OCI-LY1 (cell line): Measurements from ENCODE around the gene NOCT.

Experiments used
- H2AFZ ChIP-seq: fragments of 200-600 bp; sonication (generic), shearing (Covaris generic); 2 replicates; pipeline ENCODE4 v1.6.0; 2014; ENCODE audit warnings: antibody characterized with exemption, mild to moderate bottlenecking, low read length
- H3F3A ChIP-seq: fragments of 200-600 bp; sonication (generic), shearing (Covaris generic); 2 replicates; pipeline ENCODE4 v1.6.0; 2014; ENCODE audit warnings: mild to moderate bottlenecking, antibody characterized with exemption, low read length, moderate library complexity; ENCODE audit not compliant: insufficient read depth
- H3K27ac ChIP-seq: fragments of 200-600 bp; sonication (generic); 2 replicates; pipeline ENCODE4 v1.5.1; 2014; ENCODE audit warnings: low read length, mixed run types, mild to moderate bottlenecking, low read depth; ENCODE audit not compliant: poor library complexity, severe bottlenecking
- H3K27me3 ChIP-seq: fragments of 200-600 bp; sonication (generic); 2 replicates; pipeline ENCODE4 v1.6.0; 2014; ENCODE audit warnings: antibody characterized with exemption, mild to moderate bottlenecking, low read length, moderate library complexity; ENCODE audit not compliant: insufficient read depth
- H3K36me3 ChIP-seq: fragments of 200-600 bp; sonication (generic); 2 replicates; pipeline ENCODE4 v1.6.1; 2014; ENCODE audit warnings: mild to moderate bottlenecking, antibody characterized with exemption, low read length, moderate library complexity, mixed read lengths; ENCODE audit not compliant: insufficient read depth
- H3K4me1 ChIP-seq: fragments of 200-600 bp; sonication (generic); 2 replicates; pipeline ENCODE4 v1.5.1; 2014; ENCODE audit warnings: mild to moderate bottlenecking, low read length, moderate library complexity; ENCODE audit not compliant: insufficient read depth, severe bottlenecking
- H3K4me2 ChIP-seq: fragments of 200-600 bp; sonication (generic), shearing (Covaris generic); 2 replicates; pipeline ENCODE4 v1.6.1; 2014; ENCODE audit warnings: low read length
- H3K4me3 ChIP-seq: fragments of 200-600 bp; sonication (generic); 2 replicates; pipeline ENCODE4 v1.5.1; 2014; ENCODE audit warnings: low read length, low read depth, mild to moderate bottlenecking, mixed read lengths; ENCODE audit not compliant: poor library complexity, severe bottlenecking
- H3K79me2 ChIP-seq: fragments of 200-600 bp; shearing (Covaris generic); 2 replicates; pipeline ENCODE4 v1.6.1; 2016; ENCODE audit warnings: mixed run types, low read length, mixed read lengths; ENCODE audit not compliant: insufficient read depth
- H3K9ac ChIP-seq: fragments of 200-600 bp; sonication (generic), shearing (Covaris generic); 2 replicates; pipeline ENCODE4 v1.6.1; 2014; ENCODE audit warnings: mild to moderate bottlenecking, low read length, mixed read lengths
- H3K9me2 ChIP-seq: fragments of 200-600 bp; sonication (generic), shearing (Covaris generic); 2 replicates; pipeline ENCODE4 v1.6.1; 2014; ENCODE audit warnings: low read depth, mild to moderate bottlenecking, low read length, mixed read lengths
- H3K9me3 ChIP-seq: fragments of 200-600 bp; shearing (Covaris generic); 2 replicates; pipeline ENCODE4 v1.6.1; 2014; ENCODE audit warnings: low read length, mixed read lengths
- H4K20me1 ChIP-seq: fragments of 200-600 bp; sonication (generic), shearing (Covaris generic); 2 replicates; pipeline ENCODE4 v1.6.0; 2016; ENCODE audit warnings: mild to moderate bottlenecking, low read length; ENCODE audit not compliant: insufficient read depth
- EZH2 ChIP-seq: fragments of 200-600 bp; sonication (generic), shearing (Covaris generic); IDR thresholded peaks from 2 replicates; pipeline ENCODE4 v1.8.0; 2017; ENCODE audit warnings: borderline replicate concordance, mixed run types, mild to moderate bottlenecking, antibody characterized with exemption, low read length, moderate library complexity, mixed read lengths
- TF ChIP-seq, protein P1 (sequence below): fragments of 200-600 bp; sonication (generic), shearing (Covaris generic); IDR thresholded peaks from 2 replicates; pipeline ENCODE4 v1.5.1; 2017; ENCODE audit warnings: mild to moderate bottlenecking, antibody characterized with exemption, low read length, moderate library complexity, mixed read lengths

Gene NOCT

DNA sequence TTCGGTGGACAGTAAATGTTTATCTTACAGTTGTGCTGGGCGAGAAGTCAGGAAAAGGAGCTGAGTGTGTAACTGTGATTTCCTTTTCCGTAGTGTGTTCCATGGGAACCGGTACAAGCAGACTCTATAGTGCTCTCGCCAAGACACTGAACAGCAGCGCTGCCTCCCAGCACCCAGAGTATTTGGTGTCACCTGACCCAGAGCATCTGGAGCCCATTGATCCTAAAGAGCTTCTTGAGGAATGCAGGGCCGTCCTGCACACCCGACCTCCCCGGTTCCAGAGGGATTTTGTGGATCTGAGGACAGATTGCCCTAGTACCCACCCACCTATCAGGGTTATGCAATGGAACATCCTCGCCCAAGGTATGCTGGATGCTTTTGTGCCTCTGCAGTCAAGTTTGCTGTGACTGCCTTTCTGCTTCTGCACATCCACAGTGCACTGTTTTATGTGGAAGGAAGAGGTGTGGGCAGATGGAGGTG, 27.4 kb downstream of the NOCT start:
- Histone ChIP-seq H3K36me3 (peaks cover 69% of the 10 kb centered on the region), H3K9me3 (no peaks in the 10 kb centered on the region), H3F3A (no peaks in the 10 kb centered on the region; the same call in 1 of the 2 replicates), H2AFZ (no peak overlapping the region), H3K9me2 (no peaks in the 10 kb centered on the region), H3K4me3 (no peak overlapping the region), H3K4me2 (no peak overlapping the region), H3K4me1 (peaks cover 5% of the 10 kb centered on the region), H3K27me3 (no peaks in the 10 kb centered on the region), H3K27ac (no peak overlapping the region), H3K79me2 (peaks cover 30% of the 10 kb centered on the region), H3K9ac (no peak overlapping the region), H4K20me1 (no peaks in the 10 kb centered on the region)
- TF ChIP-seq, protein P1, sequence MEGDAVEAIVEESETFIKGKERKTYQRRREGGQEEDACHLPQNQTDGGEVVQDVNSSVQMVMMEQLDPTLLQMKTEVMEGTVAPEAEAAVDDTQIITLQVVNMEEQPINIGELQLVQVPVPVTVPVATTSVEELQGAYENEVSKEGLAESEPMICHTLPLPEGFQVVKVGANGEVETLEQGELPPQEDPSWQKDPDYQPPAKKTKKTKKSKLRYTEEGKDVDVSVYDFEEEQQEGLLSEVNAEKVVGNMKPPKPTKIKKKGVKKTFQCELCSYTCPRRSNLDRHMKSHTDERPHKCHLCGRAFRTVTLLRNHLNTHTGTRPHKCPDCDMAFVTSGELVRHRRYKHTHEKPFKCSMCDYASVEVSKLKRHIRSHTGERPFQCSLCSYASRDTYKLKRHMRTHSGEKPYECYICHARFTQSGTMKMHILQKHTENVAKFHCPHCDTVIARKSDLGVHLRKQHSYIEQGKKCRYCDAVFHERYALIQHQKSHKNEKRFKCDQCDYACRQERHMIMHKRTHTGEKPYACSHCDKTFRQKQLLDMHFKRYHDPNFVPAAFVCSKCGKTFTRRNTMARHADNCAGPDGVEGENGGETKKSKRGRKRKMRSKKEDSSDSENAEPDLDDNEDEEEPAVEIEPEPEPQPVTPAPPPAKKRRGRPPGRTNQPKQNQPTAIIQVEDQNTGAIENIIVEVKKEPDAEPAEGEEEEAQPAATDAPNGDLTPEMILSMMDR = no peak
- TF ChIP-seq EZH2 = no peak

DNA sequence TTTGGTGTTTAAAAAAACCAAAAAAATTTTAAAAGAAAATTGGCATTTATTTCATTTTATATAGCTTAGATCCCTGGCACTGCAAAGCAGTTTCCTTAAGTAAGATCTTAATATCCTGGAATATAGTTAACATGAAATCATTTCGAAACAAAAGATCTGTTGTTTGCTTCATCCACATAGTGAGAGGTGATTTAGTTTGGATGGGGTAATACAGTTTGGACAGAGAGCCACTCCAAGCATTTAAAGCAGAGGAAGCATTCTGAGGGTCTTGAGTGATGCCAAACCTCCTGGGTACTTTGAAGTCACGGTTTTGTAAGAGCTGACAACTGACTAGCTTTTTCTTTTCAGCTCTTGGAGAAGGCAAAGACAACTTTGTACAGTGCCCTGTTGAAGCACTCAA, 28.7 kb downstream of the NOCT start:
- no peak overlapping the region for H3K27ac ChIP-seq
- no peak overlapping the region for H3K4me3 ChIP-seq
- H3K36me3 ChIP-seq = peaks cover 73% of the 10 kb centered on the region
- H2AFZ ChIP-seq = no peak overlapping the region
- no peak overlapping the region for H3K4me2 ChIP-seq
- no peaks in the 10 kb centered on the region for H4K20me1 ChIP-seq
- no peaks in the 10 kb centered on the region for H3K9me3 ChIP-seq
- peaks cover 18% of the 10 kb centered on the region for H3K79me2 ChIP-seq
- H3K9me2 ChIP-seq = no peaks in the 10 kb centered on the region
- TF ChIP-seq, protein P1 = no peak
- TF ChIP-seq EZH2 = no peak
- no peak overlapping the region for H3K9ac ChIP-seq
- no peaks in the 10 kb centered on the region for H3K27me3 ChIP-seq
- peaks cover 5% of the 10 kb centered on the region for H3K4me1 ChIP-seq
- no peaks in the 10 kb centered on the region; the same call in 1 of the 2 replicates for H3F3A ChIP-seq

DNA sequence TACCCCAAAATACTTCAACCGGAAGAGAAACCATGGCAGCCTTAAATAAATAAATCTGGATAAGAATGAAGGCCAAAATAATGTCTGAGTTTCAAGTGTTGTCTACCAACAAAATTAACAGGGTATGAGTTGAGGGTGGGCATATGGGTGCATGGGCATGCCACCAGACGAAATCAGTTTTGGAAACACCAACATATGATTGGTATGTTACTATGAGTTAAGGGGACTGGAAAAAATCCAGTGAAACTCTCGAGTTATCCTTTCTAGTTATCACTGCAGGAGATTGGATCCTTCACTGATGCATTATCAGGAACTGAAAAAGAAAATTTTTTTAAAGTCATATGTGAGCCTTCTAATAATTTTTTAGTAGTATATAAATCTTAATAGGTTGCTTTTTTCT, 32.4 kb downstream of the NOCT start:
- Histone ChIP-seq H3K4me2 (no peak overlapping the region), H3K27ac (no peak overlapping the region), H2AFZ (no peak overlapping the region), H3K9me3 (no peaks in the 10 kb centered on the region), H3K79me2 (peaks cover 3% of the 10 kb centered on the region; the same call in 1 of the 2 replicates), H3K4me3 (no peak overlapping the region), H3K4me1 (no peaks in the 10 kb centered on the region), H3K36me3 (peaks cover 78% of the 10 kb centered on the region), H3K27me3 (no peaks in the 10 kb centered on the region), H3F3A (no peaks in the 10 kb centered on the region; the same call in 1 of the 2 replicates), H3K9me2 (no peaks in the 10 kb centered on the region), H3K9ac (no peak overlapping the region), H4K20me1 (no peaks in the 10 kb centered on the region)
- no peak for TF ChIP-seq EZH2
- TF ChIP-seq, protein P1 = no peak
